Measurements from ENCODE around the gene AKAP4.

- TF ChIP-seq POLR2A (IDR thresholded peaks at IDR 0.05), result no peak
- TF ChIP-seq, protein P1, sequence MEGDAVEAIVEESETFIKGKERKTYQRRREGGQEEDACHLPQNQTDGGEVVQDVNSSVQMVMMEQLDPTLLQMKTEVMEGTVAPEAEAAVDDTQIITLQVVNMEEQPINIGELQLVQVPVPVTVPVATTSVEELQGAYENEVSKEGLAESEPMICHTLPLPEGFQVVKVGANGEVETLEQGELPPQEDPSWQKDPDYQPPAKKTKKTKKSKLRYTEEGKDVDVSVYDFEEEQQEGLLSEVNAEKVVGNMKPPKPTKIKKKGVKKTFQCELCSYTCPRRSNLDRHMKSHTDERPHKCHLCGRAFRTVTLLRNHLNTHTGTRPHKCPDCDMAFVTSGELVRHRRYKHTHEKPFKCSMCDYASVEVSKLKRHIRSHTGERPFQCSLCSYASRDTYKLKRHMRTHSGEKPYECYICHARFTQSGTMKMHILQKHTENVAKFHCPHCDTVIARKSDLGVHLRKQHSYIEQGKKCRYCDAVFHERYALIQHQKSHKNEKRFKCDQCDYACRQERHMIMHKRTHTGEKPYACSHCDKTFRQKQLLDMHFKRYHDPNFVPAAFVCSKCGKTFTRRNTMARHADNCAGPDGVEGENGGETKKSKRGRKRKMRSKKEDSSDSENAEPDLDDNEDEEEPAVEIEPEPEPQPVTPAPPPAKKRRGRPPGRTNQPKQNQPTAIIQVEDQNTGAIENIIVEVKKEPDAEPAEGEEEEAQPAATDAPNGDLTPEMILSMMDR (IDR thresholded peaks at IDR 0.05), result no peak
Measured at GRCh38 chrX:50206753-50207152, 5.9 kb upstream of the AKAP4 start.

Measured in testis (tissue), 2 donors.